Motor neuron (in vitro differentiated cells): ENCODE data around the gene RUFY3. TPM values are rescaled to one million over a fixed set of nuclear protein-coding genes. Genes with fewer than 3 reads are reported as not detected.
A peak's percentile ranks its signal among the peaks of the same experiment; 100 is the strongest.
"Not testable (repeated sequence)": the region's sequence is repeated elsewhere in the genome, so short reads cannot be mapped to it uniquely, and the experiment has no call there.

Source experiments
- ATAC-seq, 8 experiments: fragments of 200-7000 bp; cut with Tn5 transposase; replicated peaks in 6 of 8; 2 replicates each; pipeline ENCODE4 v1.8.0; 2021; ENCODE audit warnings: mild to moderate bottlenecking in 8 of 8, moderate library complexity in 8 of 8
- H3K27ac ChIP-seq, 2 donors: fragments of 250-450 bp; sonication (Bioruptor Pico); 2 replicates each; pipeline ENCODE4 v1.9.0; 2021; ENCODE audit warnings: antibody characterized with exemption in 2 of 2, mild to moderate bottlenecking in 2 of 2, moderate library complexity in 1 of 2
- H3K4me1 ChIP-seq, 2 donors: fragments of 250-450 bp; sonication (Bioruptor Pico); replicated peaks in 1 of 2; 2 replicates each; pipeline ENCODE4 v1.6.1; 2021; ENCODE audit warnings: antibody characterized with exemption in 2 of 2, mild to moderate bottlenecking in 2 of 2, moderate library complexity in 1 of 2
- H3K4me3 ChIP-seq, 5 donors: fragments of 250-450 bp; sonication (Bioruptor Pico); 2 replicates each; pipeline ENCODE4 v1.9.0; 2021; ENCODE audit warnings: antibody characterized with exemption in 5 of 5, mild to moderate bottlenecking in 5 of 5, moderate library complexity in 4 of 5
- WGBS, 10 experiments: fragments of 450-650 bp; shearing (Covaris generic); methylation state at CpG; one replicate each; pipeline ENCODE4 v1.0.0; 2022; 5-methylcytosine and 5-hydroxymethylcytosine counted together
- in situ Hi-C, 9 experiments: fragments of 400-800 bp; cut with MboI; loops; one replicate each; pipeline ENCODE4 v1.15.0; 2021; ENCODE audit warnings: low sequenced_read_pairs in 9 of 9, low pct_unique_long_range_greater_than_20kb in 2 of 9; ENCODE audit not compliant: unreplicated experiment in 9 of 9
- total RNA-seq, 8 experiments: library from RNA; unstranded; fragments of 300-600 nt; gene quantifications; 2 replicates each; pipeline versions ENCODE4 v1.2.3 to v1.2.4, GENCODE V29; 2022

RUFY3 gene, protein sequence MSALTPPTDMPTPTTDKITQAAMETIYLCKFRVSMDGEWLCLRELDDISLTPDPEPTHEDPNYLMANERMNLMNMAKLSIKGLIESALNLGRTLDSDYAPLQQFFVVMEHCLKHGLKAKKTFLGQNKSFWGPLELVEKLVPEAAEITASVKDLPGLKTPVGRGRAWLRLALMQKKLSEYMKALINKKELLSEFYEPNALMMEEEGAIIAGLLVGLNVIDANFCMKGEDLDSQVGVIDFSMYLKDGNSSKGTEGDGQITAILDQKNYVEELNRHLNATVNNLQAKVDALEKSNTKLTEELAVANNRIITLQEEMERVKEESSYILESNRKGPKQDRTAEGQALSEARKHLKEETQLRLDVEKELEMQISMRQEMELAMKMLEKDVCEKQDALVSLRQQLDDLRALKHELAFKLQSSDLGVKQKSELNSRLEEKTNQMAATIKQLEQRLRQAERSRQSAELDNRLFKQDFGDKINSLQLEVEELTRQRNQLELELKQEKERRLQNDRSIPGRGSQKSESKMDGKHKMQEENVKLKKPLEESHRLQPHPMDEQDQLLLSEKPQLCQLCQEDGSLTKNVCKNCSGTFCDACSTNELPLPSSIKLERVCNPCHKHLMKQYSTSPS
- total RNA-seq: 100 to 1,000 TPM in 5 of 8 experiments, 10 to 100 TPM in 3; 34.1 to 227 (median 185) TPM

DNA sequence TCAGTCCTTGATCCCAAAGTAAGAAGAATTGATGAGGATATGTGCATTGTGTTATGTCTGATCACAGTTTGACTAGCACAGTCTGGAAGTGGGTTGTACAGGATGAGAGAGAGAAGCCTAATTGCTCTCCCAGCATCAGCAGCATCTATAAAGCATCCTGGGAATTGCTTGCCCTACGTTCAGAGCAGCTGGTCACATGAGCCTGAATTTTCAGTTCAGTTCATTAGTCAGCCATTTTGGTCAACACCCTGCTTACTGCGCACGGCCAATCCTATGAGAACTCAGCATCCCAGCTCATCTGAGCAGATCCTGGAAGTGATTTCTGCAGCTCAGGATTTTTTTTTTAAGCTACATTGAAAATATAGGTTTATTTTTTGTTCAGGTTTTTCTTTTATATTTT lies at the start of gene RUFY3:
Gene RUFY3, plus strand, starts transcription at position 218 of the 400 bp plus-strand sequence. CDS start 610 bp downstream, outside the sequence.
- ATAC-seq: peak; percentile 96 to 98 (median 97)
- Histone ChIP-seq H3K27ac (peak within 1 kb of the TSS; percentile 84 to 90), H3K4me3 (peak within 1 kb of the TSS; percentile 44 to 58 (median 55)), H3K4me1 (peaks cover 12 to 26% of the 10 kb centered on the region in 2 donors)
- in situ Hi-C loops: no loop called here
- WGBS, 10 experiments: 0 to 60% (median 7%) methylated on average over 1 to 3 of the region's 3 CpGs; no CpG with 5 or more reads in 2 of the 10 experiments

DNA sequence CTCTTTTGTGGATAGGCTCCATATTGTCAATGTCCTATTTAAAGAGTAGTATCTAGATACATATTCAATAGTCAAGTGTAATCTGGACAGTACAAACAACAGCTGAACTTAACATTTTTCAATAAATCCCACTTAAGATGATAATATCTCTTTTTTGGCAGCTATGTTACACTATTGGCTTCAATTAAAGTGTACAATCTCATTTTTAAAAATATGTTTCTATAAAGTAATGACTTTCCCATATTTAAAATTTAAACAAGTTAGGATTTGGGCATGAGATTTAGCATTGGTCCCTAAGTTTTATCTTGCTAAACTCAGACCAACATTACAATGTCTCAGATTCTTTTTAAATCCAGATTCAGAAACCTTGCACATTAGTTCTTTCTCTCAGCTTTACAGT lies 47.6 kb upstream of the RUFY3 start:
- in situ Hi-C loops: loop anchor here in 1 of 9 experiments (25.0 kb wide), 1 partner anchor 1038 kb away; no protein-coding TSS in a partner anchor
- no peak overlapping the region for H3K27ac ChIP-seq
- no peak for ATAC-seq
- H3K4me1 ChIP-seq: no peaks in the 10 kb centered on the region
- no peak overlapping the region for H3K4me3 ChIP-seq

DNA sequence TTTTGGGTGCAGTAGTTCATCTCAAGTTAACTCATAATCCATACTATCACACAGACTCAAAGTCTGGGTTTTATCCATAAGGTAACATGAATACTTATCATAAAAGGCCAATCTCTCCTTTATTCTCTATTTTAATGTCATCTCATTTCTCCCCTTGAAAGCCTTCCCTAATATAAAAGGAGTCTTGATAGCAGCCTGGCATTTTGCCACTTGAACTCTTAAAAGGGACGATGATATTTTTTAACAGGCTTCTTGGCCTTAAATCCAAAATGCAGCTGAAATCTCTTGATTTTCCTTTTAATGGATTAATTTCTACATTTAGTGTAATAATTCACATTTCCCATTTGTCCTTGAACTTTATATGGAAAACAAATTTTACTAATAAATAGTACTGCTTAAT lies 47.0 kb upstream of the RUFY3 start:
- in situ Hi-C loops: loop anchor here in 1 of 9 experiments (25.0 kb wide), 1 partner anchor 1038 kb away; no protein-coding TSS in a partner anchor
- no peaks in the 10 kb centered on the region for H3K4me1 ChIP-seq
- no peak overlapping the region for H3K27ac ChIP-seq
- no peak for ATAC-seq
- 30 to 100% (median 89%) methylated on average over 1 of the region's 1 CpG; no CpG with 5 or more reads in 3 of the 10 experiments for whole genome bisulfite sequencing, 10 experiments
- H3K4me3 ChIP-seq: no peak overlapping the region

DNA sequence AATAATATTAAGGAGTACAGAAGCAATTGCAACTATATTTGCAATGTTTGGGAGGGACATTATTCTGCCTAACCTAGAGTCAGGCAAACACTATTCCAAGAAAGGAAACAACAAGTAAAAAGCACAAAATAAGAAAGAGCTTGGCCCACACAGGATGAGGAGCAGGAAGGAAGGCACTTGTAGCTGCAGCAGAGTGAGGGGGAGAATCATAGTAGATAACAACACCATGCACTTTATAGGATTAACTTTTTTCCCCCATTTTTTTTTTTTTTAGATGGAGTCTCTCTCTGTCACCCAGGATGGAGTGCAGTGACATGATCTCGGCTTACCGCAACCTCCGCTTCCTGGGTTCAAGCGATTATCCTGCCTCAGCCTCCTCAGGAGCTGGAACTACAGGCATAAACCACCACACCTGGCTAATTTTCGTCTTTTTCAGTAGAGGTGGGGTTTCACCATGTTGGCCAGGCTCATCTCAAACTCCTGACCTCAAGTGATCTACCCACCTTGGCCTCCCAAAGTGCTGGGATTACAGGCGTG lies 45.1 kb upstream of the RUFY3 start:
- 83 to 91% (median 86%) methylated on average over 3 to 5 of the region's 6 CpGs; no CpG with 5 or more reads in 4 of the 10 experiments for WGBS, 10 experiments
- ATAC-seq: no peak
- H3K4me3 ChIP-seq: no peak overlapping the region
- no peaks in the 10 kb centered on the region for H3K4me1 ChIP-seq
- in situ Hi-C loops: no loop called here
- H3K27ac ChIP-seq: no peak overlapping the region

DNA sequence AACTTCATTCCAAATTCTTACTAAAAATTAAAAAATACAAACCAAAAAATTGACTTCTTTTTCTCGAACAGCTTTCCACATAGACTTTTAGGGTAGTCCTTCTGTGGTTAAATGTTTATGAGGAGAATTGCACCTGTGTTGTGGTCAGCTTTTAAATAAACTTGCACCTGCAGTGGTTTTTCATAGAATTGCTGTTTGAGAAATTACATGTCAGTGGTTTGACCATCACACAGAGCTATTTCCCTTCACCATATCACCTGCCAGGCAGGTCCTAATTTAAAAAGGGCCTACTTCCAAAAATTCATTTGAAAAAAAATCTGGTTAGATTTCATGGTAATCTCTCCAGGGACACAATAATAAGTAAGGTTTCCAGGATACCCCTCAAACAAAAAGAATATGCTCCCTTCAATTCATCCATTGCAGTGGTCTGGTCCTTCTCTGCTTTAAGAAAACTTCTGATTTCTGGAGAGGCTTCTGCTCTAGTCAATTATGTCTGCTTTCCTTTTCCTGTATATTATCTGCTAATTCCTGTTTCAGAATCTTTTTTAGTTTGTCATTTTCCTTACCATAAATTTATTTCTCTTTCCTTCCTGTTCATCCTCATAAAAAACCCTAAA lies 43.3 kb upstream of the RUFY3 start:
- H3K4me3 ChIP-seq: no peak overlapping the region
- WGBS, 10 experiments: 67 to 100% (median 100%) methylated on average over 1 of the region's 1 CpG; no CpG with 5 or more reads in 5 of the 10 experiments
- in situ Hi-C loops: no loop called here
- H3K27ac ChIP-seq: no peak overlapping the region
- no peaks in the 10 kb centered on the region for H3K4me1 ChIP-seq
- no peak for ATAC-seq

DNA sequence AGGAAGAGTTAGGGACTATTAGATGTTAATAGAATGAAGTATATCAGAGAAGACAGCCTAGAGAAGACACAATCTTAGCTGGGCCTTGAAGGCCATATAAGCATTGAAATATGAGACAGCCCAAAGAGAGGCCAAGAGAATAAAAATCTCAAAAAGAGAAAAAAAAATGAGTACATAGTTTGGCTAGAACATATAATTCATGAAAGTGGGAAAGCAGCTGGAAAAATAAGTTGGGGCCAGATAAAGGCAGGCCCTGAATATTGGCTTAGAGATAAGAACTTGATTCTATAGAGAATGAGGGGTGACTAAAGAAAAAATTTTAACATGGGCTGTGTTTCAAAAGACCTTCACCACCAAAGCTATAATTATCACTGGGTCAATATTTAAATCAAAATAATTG lies 40.8 kb upstream of the RUFY3 start:
- ATAC-seq: no peak
- in situ Hi-C loops: no loop called here
- no peak overlapping the region for H3K27ac ChIP-seq
- H3K4me3 ChIP-seq: no peak overlapping the region
- no peaks in the 10 kb centered on the region for H3K4me1 ChIP-seq

DNA sequence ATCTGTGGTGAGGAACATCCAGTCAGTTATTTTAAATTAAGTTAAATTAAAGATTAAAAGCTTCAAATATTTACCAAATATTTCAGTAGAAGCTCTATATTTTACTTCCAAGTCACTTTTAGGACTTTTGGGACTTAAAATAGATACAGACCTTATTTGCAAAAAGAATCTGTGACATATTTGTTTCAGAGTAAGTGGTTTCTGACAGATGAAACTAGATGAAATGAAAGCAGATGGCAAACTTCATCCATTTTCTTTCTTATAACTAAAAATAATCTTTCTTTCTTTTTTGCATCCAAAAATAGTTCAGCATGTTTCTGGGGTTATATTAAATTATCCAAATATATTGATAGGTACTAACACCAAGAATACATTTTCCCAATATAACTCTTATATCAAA lies 40.1 kb upstream of the RUFY3 start:
- in situ Hi-C loops: no loop called here
- Histone ChIP-seq H3K4me3 (no peak overlapping the region), H3K4me1 (no peaks in the 10 kb centered on the region), H3K27ac (no peak overlapping the region)
- no peak for ATAC-seq

DNA sequence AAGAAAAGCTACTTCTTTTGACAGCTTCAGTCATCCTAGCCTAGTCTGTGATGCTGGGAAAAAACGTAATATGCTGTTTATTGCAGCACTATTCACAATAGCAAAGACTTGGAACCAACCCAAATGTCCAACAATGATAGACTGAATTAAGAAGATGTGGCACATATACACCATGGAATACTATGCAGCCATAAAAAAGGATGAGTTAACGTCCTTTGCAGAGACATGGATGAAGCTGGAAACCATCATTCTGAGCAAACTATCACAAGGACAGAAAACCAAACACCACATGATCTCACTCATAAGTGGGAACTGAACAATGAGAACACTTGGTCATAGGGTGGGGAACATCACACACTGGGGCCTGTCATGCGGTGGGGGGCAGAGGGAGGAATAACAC lies 39.6 kb upstream of the RUFY3 start:
- 38 to 100% (median 79%) methylated on average over 1 to 2 of the region's 3 CpGs for WGBS, 10 experiments
- in situ Hi-C loops, H3K4me1 ChIP-seq, H3K27ac ChIP-seq, ATAC-seq, H3K4me3 ChIP-seq: not testable (repeated sequence)

DNA sequence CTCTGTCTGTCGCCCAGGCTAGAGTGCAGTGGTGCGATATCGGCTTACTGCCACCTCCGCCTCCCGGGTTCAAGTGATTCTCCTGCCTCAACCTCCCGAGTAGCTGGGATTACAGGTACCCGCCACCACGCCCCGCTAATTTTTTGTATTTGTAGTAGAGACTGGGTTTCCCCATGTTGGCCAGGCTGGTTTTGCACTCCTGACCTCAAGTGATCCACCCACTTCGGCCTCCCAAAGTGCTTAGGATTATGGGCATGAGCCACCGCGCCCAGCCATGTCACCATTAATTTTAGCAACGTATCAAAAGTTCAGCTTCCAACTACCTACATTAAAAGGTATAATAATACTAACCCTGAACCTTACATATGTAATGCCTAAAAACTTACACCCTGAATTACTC lies 34.4 kb upstream of the RUFY3 start:
- Histone ChIP-seq H3K4me3 (peak overlapping the region; percentile 64 to 86 (median 75)), H3K4me1 (peaks cover 16 to 22% of the 10 kb centered on the region in 2 donors), H3K27ac (peak overlapping the region; percentile 95 to 96)
- ATAC-seq: no peak
- WGBS, 10 experiments: 42 to 98% (median 83%) methylated on average over 2 to 13 of the region's 13 CpGs
- in situ Hi-C loops: no loop called here

DNA sequence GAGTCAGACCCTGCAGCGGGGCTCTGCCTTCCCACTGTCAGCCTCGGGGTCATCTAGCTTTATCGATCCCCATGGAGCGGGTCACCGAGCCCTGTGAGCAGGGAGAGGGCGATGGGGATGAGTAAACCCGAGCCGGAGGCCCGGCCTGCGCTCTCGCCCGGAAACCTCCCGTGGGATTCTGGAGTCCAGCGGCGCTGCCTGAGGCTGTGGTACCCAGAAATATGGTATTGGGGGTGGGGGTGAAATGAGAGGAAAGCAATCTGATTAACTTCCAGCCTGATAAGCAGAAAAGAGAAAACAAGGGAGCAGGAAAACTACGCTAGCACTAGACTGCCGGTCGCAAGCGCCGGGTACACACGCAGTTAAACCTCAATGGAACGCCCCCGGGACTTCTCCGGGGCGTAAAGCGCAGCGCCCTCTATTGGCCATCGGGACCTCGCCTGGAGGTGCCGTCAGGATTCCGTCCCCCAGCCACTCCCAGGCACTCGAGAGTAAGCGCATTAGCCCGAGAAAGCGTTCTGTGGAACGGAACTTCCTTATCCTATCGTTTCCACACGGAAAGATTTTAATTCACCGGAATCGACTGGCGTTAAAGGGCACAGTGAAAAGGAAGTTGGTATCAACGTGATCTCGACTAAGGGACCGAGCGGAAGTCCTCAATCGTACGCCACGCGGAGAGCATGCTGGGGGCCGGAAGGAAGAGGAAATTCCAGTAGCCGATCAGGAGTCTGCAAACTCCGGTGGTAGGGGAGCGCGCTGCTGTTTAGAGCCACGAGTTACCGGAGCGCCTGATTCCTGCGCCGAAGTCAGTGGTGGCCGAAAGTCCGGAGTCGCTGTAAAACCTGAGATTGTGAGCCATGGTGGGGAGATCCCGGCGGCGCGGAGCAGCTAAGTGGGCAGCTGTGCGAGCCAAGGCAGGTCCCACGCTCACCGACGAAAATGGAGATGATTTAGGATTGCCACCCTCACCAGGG lies 33.7 kb upstream of the RUFY3 start, which contains the start of gene UTP3:
Gene UTP3, plus strand, starts transcription at position 712 of the 974 bp plus-strand sequence. Its CDS starts 146 bp downstream, at position 858.
- peak; percentile 90 to 96 (median 95) for ATAC-seq
- H3K4me1 ChIP-seq: peaks cover 16 to 22% of the 10 kb centered on the region in 2 donors
- in situ Hi-C loops: no loop called here
- H3K4me3 ChIP-seq: peak within 1 kb of the TSS; percentile 64 to 86 (median 75)
- peak within 1 kb of the TSS; percentile 95 to 96 for H3K27ac ChIP-seq
- WGBS, 10 experiments: 0 to 11% (median 1%) methylated on average over 4 to 43 of the region's 70 CpGs; no CpG with 5 or more reads in 1 of the 10 experiments

DNA sequence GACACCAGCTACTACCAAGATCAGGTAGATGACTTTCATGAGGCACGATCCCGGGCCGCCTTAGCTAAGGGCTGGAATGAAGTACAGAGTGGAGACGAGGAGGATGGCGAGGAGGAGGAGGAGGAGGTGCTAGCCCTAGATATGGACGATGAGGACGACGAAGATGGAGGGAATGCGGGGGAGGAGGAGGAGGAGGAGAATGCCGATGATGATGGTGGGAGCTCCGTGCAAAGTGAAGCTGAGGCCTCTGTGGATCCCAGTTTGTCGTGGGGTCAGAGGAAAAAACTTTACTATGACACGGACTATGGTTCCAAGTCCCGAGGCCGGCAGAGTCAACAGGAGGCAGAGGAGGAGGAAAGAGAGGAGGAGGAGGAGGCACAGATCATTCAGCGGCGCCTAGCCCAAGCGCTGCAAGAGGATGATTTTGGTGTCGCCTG lies 33.0 kb upstream of the RUFY3 start:
- WGBS, 10 experiments: 0 to 3% (median 0%) methylated on average over 2 to 15 of the region's 19 CpGs; no CpG with 5 or more reads in 3 of the 10 experiments
- in situ Hi-C loops: no loop called here

DNA sequence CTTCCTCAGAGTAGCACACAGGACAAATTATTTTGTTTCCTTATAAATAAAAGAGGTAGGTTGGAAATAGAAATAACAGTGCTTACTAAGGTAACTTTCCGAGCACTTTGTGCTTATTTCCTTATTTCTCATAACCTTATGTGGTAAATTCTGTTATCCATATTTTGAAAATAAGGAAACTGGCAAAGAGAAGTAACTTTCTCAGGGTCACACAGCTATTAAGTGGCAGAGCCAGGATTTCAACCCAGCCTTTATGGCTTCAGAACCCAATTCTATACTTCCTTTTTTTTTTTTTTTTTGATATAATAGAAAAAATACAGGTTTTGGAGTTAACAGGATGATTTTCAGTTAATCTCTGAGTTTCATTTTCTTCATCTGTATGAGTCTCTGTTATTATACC lies 30.1 kb upstream of the RUFY3 start:
- WGBS, 10 experiments: 60 to 100% (median 93%) methylated on average over 1 of the region's 1 CpG; no CpG with 5 or more reads in 2 of the 10 experiments
- Histone ChIP-seq H3K4me1 (peaks cover 16 to 22% of the 10 kb centered on the region in 2 donors), H3K27ac (no peak overlapping the region), H3K4me3 (no peak overlapping the region)
- in situ Hi-C loops: no loop called here
- no peak for ATAC-seq

More for the DNA sequence above, 33.0 kb upstream of the RUFY3 start:
- H3K4me3 ChIP-seq: peak overlapping the region; percentile 64 to 86 (median 75)
- ATAC-seq: peak in 3 of 8 experiments; percentile 6 to 9 (median 8)
- H3K4me1 ChIP-seq: peaks cover 16 to 22% of the 10 kb centered on the region in 2 donors
- H3K27ac ChIP-seq: peak overlapping the region; percentile 76 to 96
